GM12878 (cell line): ENCODE measurements around the gene GTF2F2. TPM values are rescaled to one million over a fixed set of nuclear protein-coding genes. Genes with fewer than 3 reads are reported as not detected.

Experiments used
- ATAC-seq: fragments of 200-7000 bp; cut with Tn5 transposase; 3 replicates; pipeline ENCODE4 v1.9.1; 2020; ENCODE audit warnings: mild to moderate bottlenecking, moderate library complexity
- BruUV-seq: library from RNA; stranded (reverse); fragments of 400-500 nt; replicated peaks from 2 replicates; lab custom pipeline; 2021; lab: Mats Ljungman, UMichigan
- CTCF ChIA-PET: fragments of 300-600 bp; sonication (Branson Sonifier 250); formaldehyde crosslinking; extraction: SDS; loops from one replicate; lab custom pipeline; 2021; ENCODE audit warnings: inconsistent platforms; lab: Yijun Ruan, JAX
- POLR2A ChIA-PET: fragments of 350-600 bp; formaldehyde crosslinking; extraction: SDS; loops from one replicate; lab custom pipeline; 2021; ENCODE audit warnings: inconsistent platforms; lab: Charles Lee
- RAD21 ChIA-PET: fragments of 300-600 bp; sonication (Branson Sonifier 250); formaldehyde crosslinking; loops from one replicate; lab custom pipeline; 2023; ENCODE audit warnings: antibody characterized with exemption; ENCODE audit not compliant: unreplicated experiment; lab: Charles Lee
- SMC1A ChIA-PET: fragments of 300-600 bp; sonication (Branson Sonifier 250); formaldehyde crosslinking; loops from one replicate; lab custom pipeline; 2023; ENCODE audit not compliant: unreplicated experiment, uncharacterized antibody; lab: Charles Lee
- DNase-seq: peaks from one replicate; pipeline ENCODE4 v3.0.0-alpha.2; 2011; ENCODE audit warnings: low read depth, low spot score
- FAIRE-seq: peaks from 3 replicates; lab custom pipeline; 2011; peaks lifted over from hg19 to GRCh38; lab: Jason Lieb, UNC
- H2AFZ ChIP-seq: 2 replicates; pipeline ENCODE4 v1.6.0; 2011; ENCODE audit warnings: low read depth, low read length, control low read depth; ENCODE audit not compliant: control insufficient read depth
- H3K27ac ChIP-seq: 2 replicates; pipeline ENCODE4 v1.5.1; 2011; ENCODE audit warnings: control low read depth; ENCODE audit not compliant: control insufficient read depth, insufficient read depth
- H3K27me3 ChIP-seq, 2 experiments: replicated peaks in 1 of 2; 2 replicates each; pipeline versions ENCODE4 v1.6.0 to v1.6.1; 2011; ENCODE audit warnings: low read length in 1 of 2; ENCODE audit not compliant: control insufficient read depth in 2 of 2, insufficient read depth in 2 of 2
- H3K36me3 ChIP-seq, 2 experiments: 2 replicates each; pipeline ENCODE4 v1.5.1; 2011; ENCODE audit warnings: low read length in 1 of 2; ENCODE audit not compliant: control insufficient read depth in 2 of 2, insufficient read depth in 2 of 2
- H3K4me1 ChIP-seq: 2 replicates; pipeline ENCODE4 v1.6.1; 2011; ENCODE audit warnings: mild to moderate bottlenecking, low read length, moderate library complexity, mixed read lengths; ENCODE audit not compliant: control insufficient read depth, insufficient read depth
- H3K4me2 ChIP-seq: 2 replicates; pipeline ENCODE4 v1.6.0; 2011; ENCODE audit warnings: control low read depth; ENCODE audit not compliant: control insufficient read depth, insufficient read depth
- H3K4me3 ChIP-seq: fragments of 200-600 bp; sonication (generic); 2 replicates; pipeline ENCODE4 v1.5.1; 2016
- H3K79me2 ChIP-seq: 2 replicates; pipeline ENCODE4 v1.6.0; 2011; ENCODE audit warnings: low read length; ENCODE audit not compliant: control insufficient read depth, insufficient read depth
- H3K9ac ChIP-seq: 2 replicates; pipeline ENCODE4 v1.8.0; 2011; ENCODE audit warnings: low read length, control low read depth, mixed read lengths; ENCODE audit not compliant: control insufficient read depth, insufficient read depth
- H3K9me3 ChIP-seq: replicated peaks from 3 replicates; pipeline ENCODE4 v1.5.1; 2011; ENCODE audit warnings: mild to moderate bottlenecking, low read length; ENCODE audit not compliant: control insufficient read depth, insufficient read depth
- H4K20me1 ChIP-seq: 2 replicates; pipeline ENCODE4 v1.6.0; 2011; ENCODE audit not compliant: control insufficient read depth, insufficient read depth
- BRCA1 ChIP-seq: IDR thresholded peaks from 2 replicates; pipeline ENCODE4 v1.6.1; 2011; ENCODE audit warnings: low read depth, low read length, improper control_type of control experiment
- MYC ChIP-seq: IDR thresholded peaks from 2 replicates; pipeline ENCODE4 v1.6.1; 2011; ENCODE audit warnings: mild to moderate bottlenecking, low read length, moderate library complexity, inconsistent platforms; ENCODE audit not compliant: insufficient read depth, insufficient replicate concordance, insufficient read length, severe bottlenecking
- TCF12 ChIP-seq: IDR thresholded peaks from 2 replicates; pipeline ENCODE4 v1.6.1; 2011; ENCODE audit warnings: low read depth, mild to moderate bottlenecking, low read length
- in situ Hi-C: fragments of 300-500 bp; cut with MboI; formaldehyde crosslinking; loops from 9 replicates; pipeline ENCODE4 v1.14.3; 2018; ENCODE audit warnings: mixed read lengths
- intact Hi-C: fragments of 100-400 bp; cut with micrococcal nuclease; formaldehyde crosslinking; loops from one replicate; pipeline ENCODE4 v1.14.2; 2022; ENCODE audit not compliant: unreplicated experiment
- polyA plus RNA-seq, 11 experiments: library from polyadenylated mRNA; depleted of rRNA in 4 of 11; unstranded in 6 of 11; stranded (reverse) in 5 of 11; fragments of >200 nt; fragmentation: Nextera tagmentation in 4 of 11; fragmentation: Illumina TruSeq in 1 of 11; extraction: Ambion mirVana in 4 of 11; extraction: Trizol in 1 of 11; gene quantifications; 1 replicate in 1 of 11; 2 replicates in 10 of 11; pipeline versions ENCODE4 v1.2.1 to v1.2.3, GENCODE V29; 2011 to 2016; ENCODE audit warnings: inconsistent platforms in 2 of 11, missing spikeins in 2 of 11, low read depth in 1 of 11
- total RNA-seq, 4 experiments: library from RNA; depleted of rRNA in 3 of 4; stranded (reverse); fragments of >200 nt in 3 of 4; fragmentation: Illumina TruSeq in 1 of 4; extraction: Trizol in 1 of 4; gene quantifications; 2 replicates each; pipeline versions ENCODE4 v1.2.1 to v1.2.3, GENCODE V29; 2013 to 2021
- TF ChIP-seq, protein P1 (sequence below): IDR thresholded peaks from 2 replicates; pipeline ENCODE4 v1.6.1; 2011; ENCODE audit warnings: borderline replicate concordance, low read depth, mild to moderate bottlenecking, moderate library complexity, mixed read lengths, low read length; ENCODE audit not compliant: insufficient read depth; ENCODE audit errors: extremely low read length
- TF ChIP-seq, protein P2 (sequence below): fragments of 450-650 bp; IDR thresholded peaks from 2 replicates; pipeline ENCODE4 v1.6.1; 2014; ENCODE audit warnings: mild to moderate bottlenecking
- TF ChIP-seq, protein P3 (sequence below): fragments of 450-650 bp; IDR thresholded peaks from 2 replicates; pipeline ENCODE4 v1.6.1; 2017; ENCODE audit warnings: mild to moderate bottlenecking

The GTF2F2 gene
- total and polyA plus RNA-seq, 10 of the 15 experiments (the other 5 are each of a cell fraction or from before 2014, with no cell fraction given): 14.5 to 30.8 (median 22.6) TPM

DNA sequence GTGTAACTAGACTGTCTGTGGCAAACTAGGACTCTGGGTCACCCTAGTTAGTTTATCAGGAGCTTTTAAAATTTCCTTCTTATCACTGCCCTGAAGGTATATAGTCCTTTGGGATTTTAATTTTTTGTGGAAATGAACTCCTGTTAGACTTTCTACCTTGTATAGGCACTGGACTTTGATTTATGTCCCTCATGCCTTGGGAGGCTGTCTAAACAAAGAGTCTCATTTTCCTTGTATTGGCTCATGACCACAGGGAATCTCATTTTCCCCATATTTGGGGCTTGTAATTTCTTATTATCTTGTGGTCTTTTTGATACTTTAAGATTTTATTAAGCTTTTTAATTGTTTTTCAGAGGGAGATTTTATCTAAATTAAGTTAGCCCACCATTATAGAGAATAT, 59.1 kb downstream of the GTF2F2 start:
- no peak overlapping the region for H2AFZ ChIP-seq
- no peaks in the 10 kb centered on the region for H4K20me1 ChIP-seq
- no peak overlapping the region for H3K4me2 ChIP-seq
- no peaks in the 10 kb centered on the region for H3K4me1 ChIP-seq
- ATAC-seq (no peak), DNase-seq (no peak), FAIRE-seq (no peak)
- no peaks in the 10 kb centered on the region for H3K36me3 ChIP-seq
- no peaks in the 10 kb centered on the region for H3K79me2 ChIP-seq
- POLR2A ChIA-PET: interaction anchor here (0.5 to 1.5 kb wide), 2 partner anchors 17 to 133 kb away, joined by 3 to 4 read pairs; no protein-coding TSS in a partner anchor
- no TSS peak for BruUV-seq
- RAD21 ChIA-PET: no interaction called here
- TF ChIP-seq TCF12 (no peak), MYC (no peak), BRCA1 (no peak)
- TF ChIP-seq, protein P1, sequence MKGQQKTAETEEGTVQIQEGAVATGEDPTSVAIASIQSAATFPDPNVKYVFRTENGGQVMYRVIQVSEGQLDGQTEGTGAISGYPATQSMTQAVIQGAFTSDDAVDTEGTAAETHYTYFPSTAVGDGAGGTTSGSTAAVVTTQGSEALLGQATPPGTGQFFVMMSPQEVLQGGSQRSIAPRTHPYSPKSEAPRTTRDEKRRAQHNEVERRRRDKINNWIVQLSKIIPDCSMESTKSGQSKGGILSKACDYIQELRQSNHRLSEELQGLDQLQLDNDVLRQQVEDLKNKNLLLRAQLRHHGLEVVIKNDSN: no peak
- TF ChIP-seq, protein P2, sequence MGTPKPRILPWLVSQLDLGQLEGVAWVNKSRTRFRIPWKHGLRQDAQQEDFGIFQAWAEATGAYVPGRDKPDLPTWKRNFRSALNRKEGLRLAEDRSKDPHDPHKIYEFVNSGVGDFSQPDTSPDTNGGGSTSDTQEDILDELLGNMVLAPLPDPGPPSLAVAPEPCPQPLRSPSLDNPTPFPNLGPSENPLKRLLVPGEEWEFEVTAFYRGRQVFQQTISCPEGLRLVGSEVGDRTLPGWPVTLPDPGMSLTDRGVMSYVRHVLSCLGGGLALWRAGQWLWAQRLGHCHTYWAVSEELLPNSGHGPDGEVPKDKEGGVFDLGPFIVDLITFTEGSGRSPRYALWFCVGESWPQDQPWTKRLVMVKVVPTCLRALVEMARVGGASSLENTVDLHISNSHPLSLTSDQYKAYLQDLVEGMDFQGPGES: no peak
- TF ChIP-seq, protein P3, sequence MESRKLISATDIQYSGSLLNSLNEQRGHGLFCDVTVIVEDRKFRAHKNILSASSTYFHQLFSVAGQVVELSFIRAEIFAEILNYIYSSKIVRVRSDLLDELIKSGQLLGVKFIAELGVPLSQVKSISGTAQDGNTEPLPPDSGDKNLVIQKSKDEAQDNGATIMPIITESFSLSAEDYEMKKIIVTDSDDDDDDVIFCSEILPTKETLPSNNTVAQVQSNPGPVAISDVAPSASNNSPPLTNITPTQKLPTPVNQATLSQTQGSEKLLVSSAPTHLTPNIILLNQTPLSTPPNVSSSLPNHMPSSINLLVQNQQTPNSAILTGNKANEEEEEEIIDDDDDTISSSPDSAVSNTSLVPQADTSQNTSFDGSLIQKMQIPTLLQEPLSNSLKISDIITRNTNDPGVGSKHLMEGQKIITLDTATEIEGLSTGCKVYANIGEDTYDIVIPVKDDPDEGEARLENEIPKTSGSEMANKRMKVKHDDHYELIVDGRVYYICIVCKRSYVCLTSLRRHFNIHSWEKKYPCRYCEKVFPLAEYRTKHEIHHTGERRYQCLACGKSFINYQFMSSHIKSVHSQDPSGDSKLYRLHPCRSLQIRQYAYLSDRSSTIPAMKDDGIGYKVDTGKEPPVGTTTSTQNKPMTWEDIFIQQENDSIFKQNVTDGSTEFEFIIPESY: no peak
- no peaks in the 10 kb centered on the region for H3K27me3 ChIP-seq
- intact Hi-C loops (no loop called here), in situ Hi-C loops (no loop called here)
- no peak overlapping the region for H3K27ac ChIP-seq
- SMC1A ChIA-PET: interaction anchor here (1.9 kb wide), 1 partner anchor 26 kb away, joined by 6 read pairs; no protein-coding TSS in a partner anchor
- no peaks in the 10 kb centered on the region for H3K9me3 ChIP-seq
- no peak overlapping the region for H3K4me3 ChIP-seq
- no peak overlapping the region for H3K9ac ChIP-seq
- CTCF ChIA-PET: no interaction called here
